Stomach (tissue), 9 donors: Measurements from ENCODE around the gene LNPK. TPM values are rescaled to one million over a fixed set of nuclear protein-coding genes. Genes with fewer than 3 reads are reported as not detected.

Experiments
- DNase-seq, 2 donors: peaks; one replicate each; pipeline versions ENCODE4 v3.0.0 to v3.0.0-alpha.2; 2013 to 2019
- H3K27ac ChIP-seq, 5 donors: fragments of 200-600 bp in 4 of 5; sonication (generic) in 4 of 5; one replicate each; pipeline ENCODE4 v1.5.1; 2013 to 2019; ENCODE audit warnings: mild to moderate bottlenecking in 1 of 5, moderate library complexity in 1 of 5
- H3K27me3 ChIP-seq, 3 donors: fragments of 200-600 bp; sonication (generic); one replicate each; pipeline ENCODE4 v1.5.1; 2017 to 2019; ENCODE audit warnings: mixed run types in 1 of 3
- H3K36me3 ChIP-seq, 4 donors: fragments of 200-600 bp; sonication (generic); 1 replicate in 3 of 4; 2 replicates in 1 of 4; pipeline ENCODE4 v1.5.1; 2016 to 2019
- H3K4me1 ChIP-seq, 4 donors: fragments of 200-600 bp; sonication (generic); one replicate each; pipeline ENCODE4 v1.5.1; 2016 to 2019
- H3K4me3 ChIP-seq, 4 donors: fragments of 200-600 bp; sonication (generic) in 3 of 4; one replicate each; pipeline ENCODE4 v1.5.1; 2016 to 2019; ENCODE audit warnings: mild to moderate bottlenecking in 1 of 4
- H3K9me3 ChIP-seq, 4 donors: fragments of 200-600 bp; sonication (generic); one replicate each; pipeline ENCODE4 v1.5.1; 2016 to 2019
- CTCF ChIP-seq, 7 experiments: fragments of 450-650 bp in 4 of 7; fragments of 200-600 bp in 3 of 7; sonication (generic) in 3 of 7; IDR thresholded peaks; one replicate each; pipeline ENCODE4 v1.5.1; 2016 to 2019; ENCODE audit warnings: antibody characterized with exemption in 7 of 7, control low read depth in 2 of 7, mild to moderate bottlenecking in 1 of 7
- EP300 ChIP-seq: sonication (generic); formaldehyde crosslinking; IDR thresholded peaks from one replicate; pipeline ENCODE4 v1.6.1; 2017; ENCODE audit warnings: antibody characterized with exemption
- POLR2A ChIP-seq, 4 donors: fragments of 450-650 bp; IDR thresholded peaks; one replicate each; pipeline ENCODE4 v1.6.1; 2016; ENCODE audit warnings: antibody characterized with exemption in 4 of 4, control low read depth in 2 of 4, mild to moderate bottlenecking in 1 of 4, moderate library complexity in 1 of 4
- POLR2AphosphoS5 ChIP-seq, 3 donors: sonication (generic); formaldehyde crosslinking; IDR thresholded peaks; one replicate each; pipeline ENCODE4 v1.6.1; 2016; ENCODE audit warnings: antibody characterized with exemption in 3 of 3
- WGBS, 5 donors: extraction: QIAGEN DNeasy Blood & Tissue Kit in 3 of 5; methylation state at CpG; one replicate each; pipeline versions ENCODE4 v1.1.5 to v1.1.7; 2013 to 2018; 5-methylcytosine and 5-hydroxymethylcytosine counted together
- intact Hi-C: fragments of 100-400 bp; cut with DNase I; formaldehyde crosslinking; loops from one replicate; pipeline ENCODE4 v1.15.1; 2023; ENCODE audit warnings: low total_unique reads
- polyA plus RNA-seq, 3 donors: library from polyadenylated mRNA; stranded (reverse); fragments of 200-250 nt; gene quantifications; one replicate each; pipeline ENCODE4 v1.2.3, GENCODE V29; 2013
- total RNA-seq, 5 donors: library from RNA; depleted of rRNA; stranded (reverse); fragments of >200 nt; gene quantifications; one replicate each; pipeline versions ENCODE4 v1.1.0 to v1.2.3, GENCODE V29; 2014 to 2016
- donor health status: healthy with polysubstance abuse.
- donor health status: Bipolar disorder and iron deficiency.
- donor health status: healthy.

LNPK gene
- total and polyA plus RNA-seq, 8 donors, result 1.8 to 29.0 (median 8.0) TPM

GRCh38 chr2:175879679-175880078, 122.4 kb downstream of the LNPK start:
- TF ChIP-seq POLR2AphosphoS5 (IDR thresholded peaks at IDR 0.05), result no peak
- TF ChIP-seq POLR2A (IDR thresholded peaks at IDR 0.05), result no peak
- TF ChIP-seq EP300, result no peak
- TF ChIP-seq CTCF (IDR thresholded peaks at IDR 0.05), result no peak
- Histone ChIP-seq H3K4me1 (no peaks in the 10 kb centered on the region), H3K36me3 (no peaks in the 10 kb centered on the region), H3K27me3 (no peaks in the 10 kb centered on the region), H3K4me3 (no peak overlapping the region), H3K27ac (no peak overlapping the region), H3K9me3 (no peaks in the 10 kb centered on the region)
- DNase-seq, result no peak
- intact Hi-C loops, result no loop called here
- 82 to 92% (median 88%) methylated on average over 3 of the region's 3 CpGs for WGBS, 5 donors

- no peaks in the 10 kb centered on the region for H3K27me3 ChIP-seq
- H3K9me3 ChIP-seq, result no peaks in the 10 kb centered on the region
- whole genome bisulfite sequencing, 5 donors, result 61 to 79% (median 79%) methylated on average over 3 of the region's 3 CpGs
- intact Hi-C loops, result no loop called here
- no peaks in the 10 kb centered on the region for H3K36me3 ChIP-seq
- peak in 1 of 2 donors; percentile 15 for DNase-seq
- H3K27ac ChIP-seq, result no peak overlapping the region
- TF ChIP-seq CTCF (IDR thresholded peaks at IDR 0.05) (no peak), POLR2AphosphoS5 (IDR thresholded peaks at IDR 0.05) (no peak), EP300 (no peak), POLR2A (IDR thresholded peaks at IDR 0.05) (no peak)
- H3K4me1 ChIP-seq, result no peaks in the 10 kb centered on the region
- H3K4me3 ChIP-seq, result no peak overlapping the region
These were observed 124.1 kb downstream of the LNPK start for GRCh38 chr2:175877845-175878544.

GRCh38 chr2:175874291-175874690, 127.8 kb downstream of the LNPK start:
- no peak for TF ChIP-seq POLR2A (IDR thresholded peaks at IDR 0.05)
- no peak for TF ChIP-seq POLR2AphosphoS5 (IDR thresholded peaks at IDR 0.05)
- no peak for TF ChIP-seq EP300
- TF ChIP-seq CTCF (IDR thresholded peaks at IDR 0.05), result no peak
- intact Hi-C loops, result no loop called here
- WGBS, 5 donors, result 69 to 81% (median 75%) methylated on average over 3 of the region's 3 CpGs

More at GRCh38 chr2:175874291-175874690, 127.8 kb downstream of the LNPK start:
- H3K27ac ChIP-seq, result no peak overlapping the region
- no peak overlapping the region for H3K4me3 ChIP-seq
- no peaks in the 10 kb centered on the region for H3K27me3 ChIP-seq
- no peaks in the 10 kb centered on the region for H3K9me3 ChIP-seq
- no peak for DNase-seq
- no peaks in the 10 kb centered on the region for H3K4me1 ChIP-seq
- H3K36me3 ChIP-seq, result no peaks in the 10 kb centered on the region

Other genes with a start within 250 kb of the LNPK start
- gene EVX2, start 81.7 kb upstream of the LNPK start, total RNA-seq, result not detected
- gene EVX2, start 81.7 kb upstream of the LNPK start, polyA plus RNA-seq, result not detected
- gene HOXD13, start 90.5 kb upstream of the LNPK start, total RNA-seq, result not detected
- gene HOXD13, start 90.5 kb upstream of the LNPK start, polyA plus RNA-seq, result not detected
- gene HOXD12, start 97.5 kb upstream of the LNPK start, total RNA-seq, result not detected
- gene HOXD12, start 97.5 kb upstream of the LNPK start, polyA plus RNA-seq, result not detected
- not detected for gene HOXD11, start 105.0 kb upstream of the LNPK start, total RNA-seq
- gene HOXD11, start 105.0 kb upstream of the LNPK start, polyA plus RNA-seq, result not detected
- gene HOXD10, start 114.5 kb upstream of the LNPK start, total RNA-seq, result 1 to 10 TPM in 1 of 5 donors, not detected in 4; 2.6 TPM
- not detected for gene HOXD10, start 114.5 kb upstream of the LNPK start, polyA plus RNA-seq
- gene HOXD9, start 120.5 kb upstream of the LNPK start, total RNA-seq, result under 1 TPM in 1 of 5 donors, not detected in 4; 0.18 TPM
- under 1 TPM; 0.31 to 0.76 (median 0.68) TPM for gene HOXD9, start 120.5 kb upstream of the LNPK start, polyA plus RNA-seq
- gene HOXD8, start 127.4 kb upstream of the LNPK start, total RNA-seq, result 10 to 100 TPM in 1 of 5 donors, 1 to 10 TPM in 1, under 1 TPM in 1, not detected in 2; 0.58 to 15.9 (median 5.1) TPM
- 1 to 10 TPM in 2 of 3 donors, under 1 TPM in 1; 0.87 to 1.8 (median 1.7) TPM for gene HOXD8, start 127.4 kb upstream of the LNPK start, polyA plus RNA-seq
- 1 to 10 TPM in 2 of 5 donors, not detected in 3; 2.4 to 9.6 TPM for gene HOXD4, start 149.3 kb upstream of the LNPK start, total RNA-seq
- gene HOXD4, start 149.3 kb upstream of the LNPK start, polyA plus RNA-seq, result under 1 TPM in 2 of 3 donors, not detected in 1; 0.25 to 0.75 TPM
- gene HOXD3, start 155.0 kb upstream of the LNPK start, total RNA-seq, result 10 to 100 TPM in 1 of 5 donors, 1 to 10 TPM in 2, not detected in 2; 1.5 to 11.0 (median 2.5) TPM
- gene HOXD3, start 155.0 kb upstream of the LNPK start, polyA plus RNA-seq, result 1 to 10 TPM in 1 of 3 donors, under 1 TPM in 2; 0.44 to 2.7 (median 0.78) TPM
- gene HOXD1, start 186.4 kb upstream of the LNPK start, total RNA-seq, result under 1 TPM in 1 of 5 donors, not detected in 4; 0.18 TPM
- gene HOXD1, start 186.4 kb upstream of the LNPK start, polyA plus RNA-seq, result under 1 TPM in 2 of 3 donors, not detected in 1; 0.12 to 0.23 TPM